Pulmonary artery endothelial cell (primary cell): ENCODE data around the gene OSER1. TPM values are rescaled to one million over a fixed set of nuclear protein-coding genes. Genes with fewer than 3 reads are reported as not detected.
"Not testable (repeated sequence)": the region's sequence is repeated elsewhere in the genome, so short reads cannot be mapped to it uniquely, and the experiment has no call there.

Experiments used
- DNase-seq: peaks from one replicate; pipeline ENCODE4 v3.0.0-alpha.2; 2011; ENCODE audit warnings: low read depth, low spot score
- total RNA-seq: library from RNA; depleted of rRNA; stranded (reverse); fragments of >200 nt; gene quantifications from 2 replicates; pipeline ENCODE4 v1.2.3, GENCODE V29; 2014

Gene OSER1
- total RNA-seq, 1 donor from 2014 or later = 36.1 TPM

GRCh38 chr20:44204156-44204831 lies 6.3 kb downstream of the OSER1 start:
- peak; percentile 81 for DNase-seq

GRCh38 chr20:44203161-44203560 lies 7.4 kb downstream of the OSER1 start:
- DNase-seq = no peak

- no peak for DNase-seq
Observed at GRCh38 chr20:44200983-44201382, 9.6 kb downstream of the OSER1 start.

GRCh38 chr20:44200371-44200770 lies 10.2 kb downstream of the OSER1 start:
- no peak for DNase-seq

- DNase-seq = no peak
Observed at GRCh38 chr20:44199877-44200276, 10.7 kb downstream of the OSER1 start.

- DNase-seq = no peak
Observed at GRCh38 chr20:44198872-44199271, 11.7 kb downstream of the OSER1 start.

- DNase-seq = no peak
Observed at GRCh38 chr20:44196271-44196670, 14.3 kb downstream of the OSER1 start.

- no peak for DNase-seq
Observed at GRCh38 chr20:44195605-44196004, 15.0 kb downstream of the OSER1 start.

- no peak for DNase-seq
Observed at GRCh38 chr20:44193801-44194200, 16.8 kb downstream of the OSER1 start.

- not testable (repeated sequence) for DNase-seq
Observed at GRCh38 chr20:44191640-44192039, 18.9 kb downstream of the OSER1 start.

- DNase-seq = peak; percentile 17
Observed at GRCh38 chr20:44190197-44190852, 20.2 kb downstream of the OSER1 start.

GRCh38 chr20:44188752-44189151 lies 21.8 kb downstream of the OSER1 start:
- DNase-seq = no peak

GRCh38 chr20:44187772-44188709 lies 22.5 kb downstream of the OSER1 start:
- no peak for DNase-seq

GRCh38 chr20:44187054-44187771 lies 23.4 kb downstream of the OSER1 start, which contains the start of gene JPH2:
Gene JPH2, minus strand, starts transcription at chr20:44187188. Its CDS starts 483 bp downstream, at chr20:44186705.
- DNase-seq = no peak

- no peak for DNase-seq
Observed at GRCh38 chr20:44186674-44187053, 23.9 kb downstream of the OSER1 start.

- no peak for DNase-seq
Observed at GRCh38 chr20:44186201-44186600, 24.4 kb downstream of the OSER1 start.

GRCh38 chr20:44185574-44185973 lies 25.0 kb downstream of the OSER1 start:
- DNase-seq = no peak

- no peak for DNase-seq
Observed at GRCh38 chr20:44183282-44183681, 27.3 kb downstream of the OSER1 start.

- DNase-seq = no peak
Observed at GRCh38 chr20:44182863-44183262, 27.7 kb downstream of the OSER1 start.

- no peak for DNase-seq
Observed at GRCh38 chr20:44182135-44182765, 28.3 kb downstream of the OSER1 start.

GRCh38 chr20:44181611-44182010 lies 29.0 kb downstream of the OSER1 start:
- DNase-seq = no peak
